Endothelial cell of umbilical vein (primary cell): ENCODE results near the gene NDUFS5. TPM values are rescaled to one million over a fixed set of nuclear protein-coding genes. Genes with fewer than 3 reads are reported as not detected.

ENCODE experiments used
- BruUV-seq: library from RNA; stranded (reverse); fragments of 400-500 nt; replicated peaks from 2 replicates; lab custom pipeline; 2021; lab: Mats Ljungman, UMichigan
- CTCF ChIA-PET: fragments of 300-600, 350-600 bp; sonication (Branson Sonifier 250); formaldehyde crosslinking; loops from one replicate; lab custom pipeline; 2021; ENCODE audit warnings: antibody characterized with exemption, inconsistent platforms; lab: Charles Lee
- POLR2A ChIA-PET: fragments of 300-600, 350-600 bp; sonication (Branson Sonifier 250); formaldehyde crosslinking; loops from one replicate; lab custom pipeline; 2021; ENCODE audit warnings: antibody characterized with exemption, inconsistent platforms; lab: Charles Lee
- DNase-seq: peaks from one replicate; pipeline ENCODE4 v3.0.0-alpha.2; 2011; ENCODE audit warnings: low read depth, low spot score
- FAIRE-seq: peaks from 2 replicates; lab custom pipeline; 2011; peaks lifted over from hg19 to GRCh38; lab: Jason Lieb, UNC
- H2AFZ ChIP-seq: 2 replicates; pipeline ENCODE4 v1.6.0; 2012; ENCODE audit warnings: low read depth, low read length, control low read depth, inconsistent platforms
- H3K27ac ChIP-seq: 2 replicates; pipeline ENCODE4 v1.5.1; 2011; ENCODE audit warnings: low read depth, mild to moderate bottlenecking, control low read depth, low read length, moderate library complexity; ENCODE audit not compliant: insufficient read depth
- H3K27me3 ChIP-seq, 2 experiments: 2 replicates each; pipeline versions ENCODE4 v1.6.0 to v1.6.1; 2011; ENCODE audit warnings: low read length in 2 of 2, mixed read lengths in 1 of 2; ENCODE audit not compliant: control insufficient read depth in 2 of 2, insufficient read depth in 2 of 2
- H3K36me3 ChIP-seq, 2 experiments: 2 replicates in 1 of 2; 3 replicates in 1 of 2; pipeline ENCODE4 v1.5.1; 2011; ENCODE audit warnings: low read length in 2 of 2, mild to moderate bottlenecking in 1 of 2, moderate library complexity in 1 of 2; ENCODE audit not compliant: control insufficient read depth in 2 of 2, insufficient read depth in 2 of 2; ENCODE audit errors: extremely low read depth in 1 of 2
- H3K4me1 ChIP-seq: 3 replicates; pipeline ENCODE4 v1.5.1; 2011; ENCODE audit warnings: mild to moderate bottlenecking, low read length; ENCODE audit not compliant: control insufficient read depth, insufficient read depth; ENCODE audit errors: extremely low read depth
- H3K4me2 ChIP-seq: 2 replicates; pipeline ENCODE4 v1.6.1; 2011; ENCODE audit warnings: low read length, control low read depth, mixed read lengths; ENCODE audit not compliant: insufficient read depth
- H3K4me3 ChIP-seq, 3 experiments: fragments of 200-600 bp in 1 of 3; sonication (generic), shearing (Covaris generic) in 1 of 3; replicated peaks in 1 of 3; 2 replicates each; pipeline ENCODE4 v1.5.1; 2011 to 2016; ENCODE audit warnings: control low read depth in 3 of 3, low read length in 3 of 3, mild to moderate bottlenecking in 2 of 3, inconsistent platforms in 1 of 3, low read depth in 1 of 3, moderate library complexity in 1 of 3; ENCODE audit not compliant: insufficient read depth in 1 of 3
- H3K79me2 ChIP-seq: 2 replicates; pipeline ENCODE4 v1.6.0; 2012; ENCODE audit warnings: low read length, inconsistent platforms; ENCODE audit not compliant: control insufficient read depth, insufficient read depth
- H3K9ac ChIP-seq: replicated peaks from 2 replicates; pipeline ENCODE3; 2011; ENCODE audit warnings: low read length, control low read depth; ENCODE audit not compliant: insufficient read depth; ENCODE audit errors: extremely low read depth
- H3K9me1 ChIP-seq: replicated peaks from 3 replicates; pipeline ENCODE4 v1.6.0; 2011; ENCODE audit warnings: mild to moderate bottlenecking, low read length; ENCODE audit not compliant: control insufficient read depth, insufficient read depth; ENCODE audit errors: extremely low read depth
- H3K9me3 ChIP-seq: replicated peaks from 2 replicates; pipeline ENCODE4 v1.5.1; 2012; ENCODE audit warnings: low read length, inconsistent platforms; ENCODE audit not compliant: control insufficient read depth, insufficient read depth
- H4K20me1 ChIP-seq: replicated peaks from 2 replicates; pipeline ENCODE3; 2011; ENCODE audit warnings: mild to moderate bottlenecking, low read length; ENCODE audit not compliant: control insufficient read depth, insufficient read depth; ENCODE audit errors: extremely low read depth
- EZH2 ChIP-seq: IDR thresholded peaks from 2 replicates; pipeline ENCODE4 v1.6.1; 2012; ENCODE audit warnings: borderline replicate concordance, low read depth, mild to moderate bottlenecking, moderate library complexity, low read length, inconsistent platforms; ENCODE audit not compliant: severe bottlenecking
- FOS ChIP-seq: IDR thresholded peaks from 2 replicates; pipeline ENCODE4 v1.6.1; 2011; ENCODE audit warnings: mild to moderate bottlenecking, low read length, moderate library complexity, borderline replicate concordance; ENCODE audit not compliant: insufficient read depth
- GATA2 ChIP-seq: IDR thresholded peaks from 2 replicates; pipeline ENCODE4 v1.7.0; 2011; ENCODE audit warnings: low read depth, mild to moderate bottlenecking, moderate library complexity, mixed read lengths, low read length; ENCODE audit not compliant: insufficient read length, insufficient read depth
- JUN ChIP-seq: IDR thresholded peaks from 2 replicates; pipeline ENCODE4 v1.6.1; 2011; ENCODE audit warnings: borderline replicate concordance, low read depth; ENCODE audit not compliant: insufficient read length, insufficient read depth
- MYC ChIP-seq: IDR thresholded peaks from one replicate; pipeline ENCODE4 v1.6.1; 2011; ENCODE audit warnings: mild to moderate bottlenecking, low read depth, low read length
- POLR2A ChIP-seq: IDR thresholded peaks from 2 replicates; pipeline ENCODE4 v1.6.1; 2012; ENCODE audit warnings: low read depth, mild to moderate bottlenecking, control low read depth, low read length
- POLR2AphosphoS5 ChIP-seq: IDR thresholded peaks from 2 replicates; pipeline ENCODE4 v1.6.1; 2012; ENCODE audit warnings: low read depth, mild to moderate bottlenecking, control low read depth, low read length, moderate library complexity; ENCODE audit not compliant: insufficient read depth
- dilution Hi-C: fragments of 300-500 bp; cut with MboI; formaldehyde crosslinking; loops from one replicate; pipeline ENCODE4 v1.15.0; 2019; ENCODE audit warnings: low sequenced_read_pairs; ENCODE audit not compliant: extremely low pct_ligation_motif_present
- intact Hi-C: fragments of 100-400 bp; cut with micrococcal nuclease; formaldehyde crosslinking; loops from one replicate; pipeline ENCODE4 v1.10.0; 2022
- polyA plus RNA-seq, 4 experiments: library from polyadenylated mRNA; depleted of rRNA in 3 of 4; stranded (reverse) in 3 of 4; unstranded in 1 of 4; fragments of >200 nt; gene quantifications; 2 replicates each; pipeline versions ENCODE4 v1.2.1 to v1.2.3, GENCODE V29; 2011 to 2012; ENCODE audit warnings: missing spikeins in 1 of 4
- total RNA-seq: library from RNA; stranded (reverse); gene quantifications from 2 replicates; pipeline ENCODE4 v1.2.3, GENCODE V29; 2021
- TF ChIP-seq, protein P1 (sequence below): IDR thresholded peaks from 2 replicates; pipeline ENCODE4 v1.6.1; 2011; ENCODE audit not compliant: insufficient read depth, insufficient read length
- TF ChIP-seq, protein P2 (sequence below), 2 donors: IDR thresholded peaks; 1 replicate in 1 of 2; 2 replicates in 1 of 2; pipeline ENCODE4 v1.5.1; 2011; ENCODE audit warnings: low read length in 2 of 2, mild to moderate bottlenecking in 2 of 2, moderate library complexity in 2 of 2, control low read depth in 1 of 2, inconsistent platforms in 1 of 2, low read depth in 1 of 2; ENCODE audit not compliant: insufficient read depth in 1 of 2; ENCODE audit errors: extremely low read depth in 1 of 2

NDUFS5 gene
- total and polyA plus RNA-seq, 2 donors (not counting 3 experiments of a cell fraction or from before 2014, with no cell fraction given): 327 to 710 TPM

DNA sequence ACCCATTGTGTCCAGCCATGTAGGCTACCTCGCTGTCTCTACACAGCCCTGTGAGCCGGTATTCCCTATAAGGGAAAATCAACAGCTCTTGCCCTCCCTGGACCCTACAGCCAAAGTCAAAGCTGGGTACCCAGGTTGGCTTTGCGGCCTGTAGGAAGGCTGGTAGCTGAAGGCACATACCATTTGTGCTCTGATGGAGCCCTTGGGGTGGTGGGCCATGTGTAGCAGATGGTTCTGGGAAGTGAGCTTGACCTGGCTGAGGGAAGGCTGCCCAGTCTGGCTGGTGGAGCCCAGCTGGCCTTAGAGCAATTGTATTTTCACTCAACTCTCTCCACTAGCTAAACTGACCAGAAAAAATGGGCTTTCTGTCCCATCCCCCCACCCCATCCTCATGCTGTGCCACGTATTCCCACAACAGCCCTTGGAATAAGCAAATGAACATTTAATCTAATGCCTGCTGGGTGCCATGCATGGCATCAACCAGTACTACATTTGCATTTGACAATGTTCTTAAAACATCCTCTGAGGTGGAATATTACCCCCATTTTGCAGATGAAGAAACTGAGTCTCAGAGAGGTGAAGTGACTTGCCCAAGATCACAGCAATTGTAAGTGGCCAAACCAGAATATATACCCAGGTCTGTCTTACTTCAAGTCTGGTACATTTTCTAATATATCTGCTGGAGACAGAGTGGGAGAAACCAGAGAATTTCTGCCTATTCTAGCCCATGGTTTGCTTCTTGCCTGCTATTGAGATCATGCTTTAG lies 56.8 kb downstream of the NDUFS5 start:
- FAIRE-seq (no peak), DNase-seq (no peak)
- H3K27ac ChIP-seq: no peak overlapping the region
- BruUV-seq: no TSS peak
- no peak overlapping the region for H3K4me3 ChIP-seq
- no peaks in the 10 kb centered on the region for H4K20me1 ChIP-seq
- peaks cover 10 to 13% of the 10 kb centered on the region in 2 experiments for H3K27me3 ChIP-seq
- ChIA-PET CTCF (interaction anchor here (1.1 to 1.8 kb wide), 4 partner anchors 9 to 76 kb away, joined by 3 to 11 read pairs (median 4); partner anchors contain the start of gene NDUFS5), POLR2A (interaction anchor here (0.6 kb wide), 1 partner anchor 12 kb away, joined by 12 read pairs; no protein-coding TSS in a partner anchor)
- H3K4me1 ChIP-seq: no peaks in the 10 kb centered on the region
- TF ChIP-seq POLR2AphosphoS5 (no peak), FOS (no peak), EZH2 (no peak), POLR2A (no peak), JUN (no peak), GATA2 (no peak), MYC (no peak)
- TF ChIP-seq, protein P1, sequence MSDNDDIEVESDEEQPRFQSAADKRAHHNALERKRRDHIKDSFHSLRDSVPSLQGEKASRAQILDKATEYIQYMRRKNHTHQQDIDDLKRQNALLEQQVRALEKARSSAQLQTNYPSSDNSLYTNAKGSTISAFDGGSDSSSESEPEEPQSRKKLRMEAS: no peak
- TF ChIP-seq, protein P2, sequence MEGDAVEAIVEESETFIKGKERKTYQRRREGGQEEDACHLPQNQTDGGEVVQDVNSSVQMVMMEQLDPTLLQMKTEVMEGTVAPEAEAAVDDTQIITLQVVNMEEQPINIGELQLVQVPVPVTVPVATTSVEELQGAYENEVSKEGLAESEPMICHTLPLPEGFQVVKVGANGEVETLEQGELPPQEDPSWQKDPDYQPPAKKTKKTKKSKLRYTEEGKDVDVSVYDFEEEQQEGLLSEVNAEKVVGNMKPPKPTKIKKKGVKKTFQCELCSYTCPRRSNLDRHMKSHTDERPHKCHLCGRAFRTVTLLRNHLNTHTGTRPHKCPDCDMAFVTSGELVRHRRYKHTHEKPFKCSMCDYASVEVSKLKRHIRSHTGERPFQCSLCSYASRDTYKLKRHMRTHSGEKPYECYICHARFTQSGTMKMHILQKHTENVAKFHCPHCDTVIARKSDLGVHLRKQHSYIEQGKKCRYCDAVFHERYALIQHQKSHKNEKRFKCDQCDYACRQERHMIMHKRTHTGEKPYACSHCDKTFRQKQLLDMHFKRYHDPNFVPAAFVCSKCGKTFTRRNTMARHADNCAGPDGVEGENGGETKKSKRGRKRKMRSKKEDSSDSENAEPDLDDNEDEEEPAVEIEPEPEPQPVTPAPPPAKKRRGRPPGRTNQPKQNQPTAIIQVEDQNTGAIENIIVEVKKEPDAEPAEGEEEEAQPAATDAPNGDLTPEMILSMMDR (IDR thresholded peaks at IDR 0.05; ENCODE audit: extremely low read depth in 1 of 2, insufficient read depth in 1 of 2, low read depth in 1 of 2, low read length in 2 of 2): no peak
- no peak overlapping the region for H3K4me2 ChIP-seq
- H3K36me3 ChIP-seq: no peaks in the 10 kb centered on the region
- no peaks in the 10 kb centered on the region for H3K9me3 ChIP-seq
- no peaks in the 10 kb centered on the region for H3K79me2 ChIP-seq
- no peak overlapping the region for H3K9ac ChIP-seq
- H3K9me1 ChIP-seq: no peaks in the 10 kb centered on the region
- dilution Hi-C loops (no loop called here), intact Hi-C loops (no loop called here)
- no peak overlapping the region for H2AFZ ChIP-seq
